Measurements from ENCODE around the gene KLHL34. TPM values are rescaled to one million over a fixed set of nuclear protein-coding genes. Genes with fewer than 3 reads are reported as not detected.
A peak's percentile ranks its signal among the peaks of the same experiment; 100 is the strongest.

The KLHL34 gene
- polyA plus RNA-seq, 4 donors, result 0.66 to 1.3 (median 0.91) TPM

GRCh38 chrX:21660156-21660555, 2.0 kb upstream of the KLHL34 start:
- Histone ChIP-seq H3K4me3 (ENCODE audit: low read depth in 1 of 3, low read length in 3 of 3) (no peak overlapping the region), H3K36me3 (ENCODE audit: control insufficient read depth in 3 of 3, insufficient read depth in 2 of 3, low read depth in 1 of 3, low read length in 3 of 3) (no peaks in the 10 kb centered on the region), H3K27me3 (ENCODE audit: control insufficient read depth in 3 of 3, insufficient read depth in 3 of 3, low read length in 3 of 3) (peaks cover 0 to 27% (median 0%) of the 10 kb centered on the region in 3 donors), H3K4me1 (ENCODE audit: control insufficient read depth in 3 of 3, insufficient read depth in 2 of 3, low read depth in 1 of 3, low read length in 2 of 3) (no peaks in the 10 kb centered on the region), H3K27ac (ENCODE audit: low read depth in 1 of 3, low read length in 2 of 3) (no peak overlapping the region), H3K9me3 (ENCODE audit: control insufficient read depth in 2 of 2, insufficient read depth in 1 of 2, low read depth in 1 of 2, low read length in 1 of 2) (peaks cover 0 to 3% of the 10 kb centered on the region in 2 donors)
- 82 to 89% (median 85%) methylated on average over 2 of the region's 2 CpGs for WGBS, 3 donors
- DNase-seq (no peak), FAIRE-seq (no peak)

GRCh38 chrX:21659320-21659719, 1.2 kb upstream of the KLHL34 start:
- no peaks in the 10 kb centered on the region for H3K4me1 ChIP-seq (ENCODE audit: control insufficient read depth in 3 of 3, insufficient read depth in 2 of 3, low read depth in 1 of 3, low read length in 2 of 3)
- H3K9me3 ChIP-seq (ENCODE audit: control insufficient read depth in 2 of 2, insufficient read depth in 1 of 2, low read depth in 1 of 2, low read length in 1 of 2), result peaks cover 0 to 3% of the 10 kb centered on the region in 2 donors
- peak overlapping the region in 1 of 3 donors; percentile 75 for H3K27ac ChIP-seq (ENCODE audit: low read depth in 1 of 3, low read length in 2 of 3)
- H3K36me3 ChIP-seq (ENCODE audit: control insufficient read depth in 3 of 3, insufficient read depth in 2 of 3, low read depth in 1 of 3, low read length in 3 of 3), result no peaks in the 10 kb centered on the region
- peak overlapping the region in 1 of 3 donors; percentile 62 for H3K4me3 ChIP-seq (ENCODE audit: low read depth in 1 of 3, low read length in 3 of 3)
- DNase-seq (no peak), FAIRE-seq (no peak)
- 28 to 69% (median 38%) methylated on average over 3 of the region's 3 CpGs for WGBS, 3 donors
- H3K27me3 ChIP-seq (ENCODE audit: control insufficient read depth in 3 of 3, insufficient read depth in 3 of 3, low read length in 3 of 3), result peaks cover 0 to 27% (median 0%) of the 10 kb centered on the region in 3 donors

- WGBS, 3 donors, result 12 to 36% (median 21%) methylated on average over 5 to 23 of the region's 23 CpGs
- Histone ChIP-seq H3K9me3 (ENCODE audit: control insufficient read depth in 2 of 2, insufficient read depth in 1 of 2, low read depth in 1 of 2, low read length in 1 of 2) (peaks cover 0 to 3% of the 10 kb centered on the region in 2 donors), H3K4me1 (ENCODE audit: control insufficient read depth in 3 of 3, insufficient read depth in 2 of 3, low read depth in 1 of 3, low read length in 2 of 3) (no peaks in the 10 kb centered on the region), H3K27me3 (ENCODE audit: control insufficient read depth in 3 of 3, insufficient read depth in 3 of 3, low read length in 3 of 3) (peaks cover 0 to 27% (median 0%) of the 10 kb centered on the region in 3 donors), H3K36me3 (ENCODE audit: control insufficient read depth in 3 of 3, insufficient read depth in 2 of 3, low read depth in 1 of 3, low read length in 3 of 3) (no peaks in the 10 kb centered on the region), H3K27ac (ENCODE audit: low read depth in 1 of 3, low read length in 2 of 3) (peak overlapping the region in 2 of 3 donors; percentile 75 to 81), H3K4me3 (ENCODE audit: low read depth in 1 of 3, low read length in 3 of 3) (peak overlapping the region in 2 of 3 donors; percentile 48 to 62)
- DNase-seq (peak; percentile 53 to 87), FAIRE-seq (no peak)
Measured at GRCh38 chrX:21658746-21659145, 616 bp upstream of the KLHL34 start.

- Histone ChIP-seq H3K36me3 (ENCODE audit: control insufficient read depth in 3 of 3, insufficient read depth in 2 of 3, low read depth in 1 of 3, low read length in 3 of 3) (no peaks in the 10 kb centered on the region), H3K4me1 (ENCODE audit: control insufficient read depth in 3 of 3, insufficient read depth in 2 of 3, low read depth in 1 of 3, low read length in 2 of 3) (no peaks in the 10 kb centered on the region), H3K9me3 (ENCODE audit: control insufficient read depth in 2 of 2, insufficient read depth in 1 of 2, low read depth in 1 of 2, low read length in 1 of 2) (peaks cover 0 to 3% of the 10 kb centered on the region in 2 donors), H3K4me3 (ENCODE audit: low read depth in 1 of 3, low read length in 3 of 3) (peak overlapping the region; percentile 6 to 62 (median 48)), H3K27me3 (ENCODE audit: control insufficient read depth in 3 of 3, insufficient read depth in 3 of 3, low read length in 3 of 3) (peaks cover 0 to 27% (median 0%) of the 10 kb centered on the region in 3 donors), H3K27ac (ENCODE audit: low read depth in 1 of 3, low read length in 2 of 3) (no peak overlapping the region)
- DNase-seq, result peak in 1 of 2 donors; percentile 0
- 51 to 80% (median 80%) methylated on average over 28 to 57 of the region's 57 CpGs for WGBS, 3 donors
- no peak for FAIRE-seq
Measured at GRCh38 chrX:21657318-21658151, 595 bp downstream of the KLHL34 start.

- 61 to 93% (median 83%) methylated on average over 42 to 61 of the region's 61 CpGs for WGBS, 3 donors
Measured at GRCh38 chrX:21656587-21657317, 1.4 kb downstream of the KLHL34 start.

GRCh38 chrX:21655901-21656586, 2.1 kb downstream of the KLHL34 start:
- FAIRE-seq (no peak), DNase-seq (peak in 1 of 2 donors; percentile 2)
- no peaks in the 10 kb centered on the region for H3K36me3 ChIP-seq (ENCODE audit: control insufficient read depth in 3 of 3, insufficient read depth in 2 of 3, low read depth in 1 of 3, low read length in 3 of 3)
- H3K4me3 ChIP-seq (ENCODE audit: low read depth in 1 of 3, low read length in 3 of 3), result no peak overlapping the region
- H3K27me3 ChIP-seq (ENCODE audit: control insufficient read depth in 3 of 3, insufficient read depth in 3 of 3, low read length in 3 of 3), result peaks cover 0 to 27% (median 0%) of the 10 kb centered on the region in 3 donors
- H3K4me1 ChIP-seq (ENCODE audit: control insufficient read depth in 3 of 3, insufficient read depth in 2 of 3, low read depth in 1 of 3, low read length in 2 of 3), result no peaks in the 10 kb centered on the region
- H3K27ac ChIP-seq (ENCODE audit: low read depth in 1 of 3, low read length in 2 of 3), result no peak overlapping the region
- 40 to 90% (median 75%) methylated on average over 53 to 76 of the region's 76 CpGs for WGBS, 3 donors
- H3K9me3 ChIP-seq (ENCODE audit: control insufficient read depth in 2 of 2, insufficient read depth in 1 of 2, low read depth in 1 of 2, low read length in 1 of 2), result peaks cover 0 to 3% of the 10 kb centered on the region in 2 donors

More at GRCh38 chrX:21656587-21657317, 1.4 kb downstream of the KLHL34 start:
- no peak overlapping the region for H3K27ac ChIP-seq (ENCODE audit: low read depth in 1 of 3, low read length in 2 of 3)
- FAIRE-seq, result no peak
- no peaks in the 10 kb centered on the region for H3K36me3 ChIP-seq (ENCODE audit: control insufficient read depth in 3 of 3, insufficient read depth in 2 of 3, low read depth in 1 of 3, low read length in 3 of 3)
- no peaks in the 10 kb centered on the region for H3K4me1 ChIP-seq (ENCODE audit: control insufficient read depth in 3 of 3, insufficient read depth in 2 of 3, low read depth in 1 of 3, low read length in 2 of 3)
- DNase-seq, result peak in 1 of 2 donors; percentile 0
- H3K4me3 ChIP-seq (ENCODE audit: low read depth in 1 of 3, low read length in 3 of 3), result no peak overlapping the region
- H3K9me3 ChIP-seq (ENCODE audit: control insufficient read depth in 2 of 2, insufficient read depth in 1 of 2, low read depth in 1 of 2, low read length in 1 of 2), result peaks cover 0 to 3% of the 10 kb centered on the region in 2 donors
- H3K27me3 ChIP-seq (ENCODE audit: control insufficient read depth in 3 of 3, insufficient read depth in 3 of 3, low read length in 3 of 3), result peaks cover 0 to 27% (median 0%) of the 10 kb centered on the region in 3 donors

- 59 to 80% (median 72%) methylated on average over 3 of the region's 3 CpGs for WGBS, 3 donors
- H3K4me1 ChIP-seq (ENCODE audit: control insufficient read depth in 3 of 3, insufficient read depth in 2 of 3, low read depth in 1 of 3, low read length in 2 of 3), result no peaks in the 10 kb centered on the region
- H3K4me3 ChIP-seq (ENCODE audit: low read depth in 1 of 3, low read length in 3 of 3), result no peak overlapping the region
- no peaks in the 10 kb centered on the region for H3K9me3 ChIP-seq (ENCODE audit: control insufficient read depth in 2 of 2, insufficient read depth in 1 of 2, low read depth in 1 of 2, low read length in 1 of 2)
- H3K27ac ChIP-seq (ENCODE audit: low read depth in 1 of 3, low read length in 2 of 3), result no peak overlapping the region
- H3K36me3 ChIP-seq (ENCODE audit: control insufficient read depth in 3 of 3, insufficient read depth in 2 of 3, low read depth in 1 of 3, low read length in 3 of 3), result no peaks in the 10 kb centered on the region
- DNase-seq (no peak), FAIRE-seq (no peak)
- no peaks in the 10 kb centered on the region for H3K27me3 ChIP-seq (ENCODE audit: control insufficient read depth in 3 of 3, insufficient read depth in 3 of 3, low read length in 3 of 3)
Measured at GRCh38 chrX:21645886-21646285, 12.2 kb downstream of the KLHL34 start.

- Histone ChIP-seq H3K27me3 (ENCODE audit: control insufficient read depth in 3 of 3, insufficient read depth in 3 of 3, low read length in 3 of 3) (no peaks in the 10 kb centered on the region), H3K36me3 (ENCODE audit: control insufficient read depth in 3 of 3, insufficient read depth in 2 of 3, low read depth in 1 of 3, low read length in 3 of 3) (no peaks in the 10 kb centered on the region), H3K4me1 (ENCODE audit: control insufficient read depth in 3 of 3, insufficient read depth in 2 of 3, low read depth in 1 of 3, low read length in 2 of 3) (no peaks in the 10 kb centered on the region), H3K27ac (ENCODE audit: low read depth in 1 of 3, low read length in 2 of 3) (no peak overlapping the region), H3K4me3 (ENCODE audit: low read depth in 1 of 3, low read length in 3 of 3) (no peak overlapping the region), H3K9me3 (ENCODE audit: control insufficient read depth in 2 of 2, insufficient read depth in 1 of 2, low read depth in 1 of 2, low read length in 1 of 2) (no peaks in the 10 kb centered on the region)
- no peak for FAIRE-seq
- DNase-seq, result no peak
Measured at GRCh38 chrX:21645431-21645830, 12.7 kb downstream of the KLHL34 start.

Data from small intestine (tissue), 7 donors.